Vagina (tissue), 2 donors: ENCODE measurements around the gene ERO1B. TPM values are rescaled to one million over a fixed set of nuclear protein-coding genes. Genes with fewer than 3 reads are reported as not detected.

ENCODE experiments used
- DNase-seq, 2 donors: peaks; one replicate each; pipeline ENCODE4 v3.0.0-alpha.2; 2017; ENCODE audit errors: extremely low spot score in 2 of 2
- H3K27ac ChIP-seq: fragments of 200-600 bp; sonication (generic); one replicate; pipeline ENCODE4 v1.5.1; 2019
- H3K27me3 ChIP-seq: fragments of 200-600 bp; sonication (generic); one replicate; pipeline ENCODE4 v1.5.1; 2019
- H3K36me3 ChIP-seq, 2 donors: fragments of 200-600 bp; sonication (generic); one replicate each; pipeline ENCODE4 v1.5.1; 2017 to 2019
- H3K4me1 ChIP-seq: fragments of 200-600 bp; sonication (generic); one replicate; pipeline ENCODE4 v1.5.1; 2019
- H3K4me3 ChIP-seq, 2 donors: fragments of 200-600 bp; sonication (generic); 1 replicate in 1 of 2; 2 replicates in 1 of 2; pipeline ENCODE4 v1.5.1; 2016 to 2019
- H3K9me3 ChIP-seq: fragments of 200-600 bp; sonication (generic); one replicate; pipeline ENCODE4 v1.5.1; 2019
- CTCF ChIP-seq, 3 experiments: fragments of 450-650 bp in 2 of 3; fragments of 200-600 bp in 1 of 3; sonication (generic) in 1 of 3; IDR thresholded peaks; one replicate each; pipeline ENCODE4 v1.5.1; 2017 to 2019; ENCODE audit warnings: antibody characterized with exemption in 3 of 3, mild to moderate bottlenecking in 2 of 3, moderate library complexity in 2 of 3
- POLR2A ChIP-seq, 2 donors: fragments of 450-650 bp; IDR thresholded peaks; one replicate each; pipeline ENCODE4 v1.6.1; 2017; ENCODE audit warnings: antibody characterized with exemption in 2 of 2, mild to moderate bottlenecking in 2 of 2, moderate library complexity in 2 of 2
- POLR2AphosphoS5 ChIP-seq, 2 donors: sonication (generic); formaldehyde crosslinking; IDR thresholded peaks; one replicate each; pipeline ENCODE4 v1.9.0; 2017; ENCODE audit warnings: antibody characterized with exemption in 2 of 2, mild to moderate bottlenecking in 2 of 2, low read depth in 1 of 2; ENCODE audit not compliant: insufficient read depth in 1 of 2
- intact Hi-C: fragments of 100-400 bp; cut with DNase I; formaldehyde crosslinking; loops from one replicate; pipeline ENCODE4 v1.15.1; 2023
- total RNA-seq: library from RNA; depleted of rRNA; stranded (reverse); fragments of >200 nt; gene quantifications from one replicate; pipeline ENCODE4 v1.2.3, GENCODE V29; 2016

Gene ERO1B
- total RNA-seq, 1 donor from 2014 or later = 10.3 TPM

- Histone ChIP-seq H3K4me1 (no peaks in the 10 kb centered on the region), H3K9me3 (no peaks in the 10 kb centered on the region), H3K4me3 (no peak overlapping the region), H3K27me3 (no peaks in the 10 kb centered on the region), H3K36me3 (peaks cover 0 to 7% of the 10 kb centered on the region in 2 donors), H3K27ac (no peak overlapping the region)
- no peak for DNase-seq
- TF ChIP-seq POLR2A (IDR thresholded peaks at IDR 0.05) = no peak
- no peak for TF ChIP-seq CTCF (IDR thresholded peaks at IDR 0.05)
- no peak for TF ChIP-seq POLR2AphosphoS5 (IDR thresholded peaks at IDR 0.05; ENCODE audit: insufficient read depth in 1 of 2, low read depth in 1 of 2)
- intact Hi-C loops = no loop called here
Observed at GRCh38 chr1:236228411-236228810, 53.3 kb downstream of the ERO1B start.

DNA sequence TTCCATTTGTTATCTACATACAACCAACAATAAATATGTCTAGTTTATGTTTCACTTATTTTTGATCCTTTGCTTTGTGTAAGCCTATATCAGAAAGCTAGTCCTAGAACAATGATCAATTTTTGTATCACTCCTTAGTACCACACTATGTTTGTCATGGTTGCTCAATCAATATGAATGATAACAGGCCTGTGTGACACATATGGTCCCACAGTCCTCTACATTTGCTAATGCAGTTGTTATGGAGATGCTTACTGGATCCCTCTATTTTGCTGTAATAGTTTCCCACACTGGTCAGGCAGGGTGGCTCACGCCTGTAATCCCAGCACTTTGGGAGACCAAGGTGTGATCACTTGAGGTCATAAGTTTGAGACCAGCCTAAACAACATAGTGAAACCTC lies 59.1 kb downstream of the ERO1B start:
- no peak for DNase-seq
- Histone ChIP-seq H3K36me3 (peaks cover 0 to 7% of the 10 kb centered on the region in 2 donors), H3K27ac (no peak overlapping the region), H3K4me1 (no peaks in the 10 kb centered on the region), H3K27me3 (no peaks in the 10 kb centered on the region), H3K4me3 (no peak overlapping the region), H3K9me3 (no peaks in the 10 kb centered on the region)
- intact Hi-C loops = no loop called here
- no peak for TF ChIP-seq POLR2AphosphoS5 (IDR thresholded peaks at IDR 0.05; ENCODE audit: insufficient read depth in 1 of 2, low read depth in 1 of 2)
- no peak for TF ChIP-seq POLR2A (IDR thresholded peaks at IDR 0.05)
- no peak for TF ChIP-seq CTCF (IDR thresholded peaks at IDR 0.05)

DNA sequence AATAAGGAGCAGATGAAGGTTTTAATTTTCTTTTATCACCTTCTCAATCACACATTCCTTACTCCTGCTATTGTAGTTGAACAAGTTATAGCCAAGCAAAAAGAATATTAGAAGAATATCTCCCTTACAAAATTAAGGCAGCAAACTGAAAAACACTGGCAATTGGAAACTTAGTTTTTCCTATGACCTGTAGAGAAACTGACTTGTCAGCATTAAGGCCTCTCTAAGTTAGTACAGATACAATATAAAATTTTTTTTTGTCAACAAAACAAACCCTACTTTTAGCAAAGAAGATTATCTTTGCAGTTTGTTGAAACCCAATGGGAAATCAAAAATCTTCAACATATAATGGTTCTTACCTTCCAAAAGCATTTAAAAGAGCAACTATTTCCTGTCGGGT lies 61.3 kb downstream of the ERO1B start:
- no peak for TF ChIP-seq POLR2A (IDR thresholded peaks at IDR 0.05)
- Histone ChIP-seq H3K27ac (no peak overlapping the region), H3K27me3 (no peaks in the 10 kb centered on the region), H3K4me1 (no peaks in the 10 kb centered on the region), H3K36me3 (peaks cover 0 to 7% of the 10 kb centered on the region in 2 donors), H3K9me3 (no peaks in the 10 kb centered on the region), H3K4me3 (no peak overlapping the region)
- no peak for DNase-seq
- intact Hi-C loops = no loop called here

GRCh38 chr1:236214761-236215160 lies 67.0 kb downstream of the ERO1B start:
- DNase-seq = no peak
- Histone ChIP-seq H3K36me3 (no peaks in the 10 kb centered on the region), H3K27me3 (no peaks in the 10 kb centered on the region), H3K4me3 (no peak overlapping the region), H3K9me3 (no peaks in the 10 kb centered on the region), H3K27ac (no peak overlapping the region), H3K4me1 (no peaks in the 10 kb centered on the region)
- TF ChIP-seq POLR2A (IDR thresholded peaks at IDR 0.05) (no peak), CTCF (IDR thresholded peaks at IDR 0.05) (no peak), POLR2AphosphoS5 (IDR thresholded peaks at IDR 0.05; ENCODE audit: insufficient read depth in 1 of 2, low read depth in 1 of 2) (no peak)
- intact Hi-C loops = loop anchor here (1.0 kb wide), 1 partner anchor 14 kb away; no protein-coding TSS in a partner anchor

GRCh38 chr1:236213534-236213933 lies 68.2 kb downstream of the ERO1B start:
- no peaks in the 10 kb centered on the region for H3K9me3 ChIP-seq
- intact Hi-C loops = no loop called here
- TF ChIP-seq CTCF (IDR thresholded peaks at IDR 0.05) (no peak), POLR2AphosphoS5 (IDR thresholded peaks at IDR 0.05; ENCODE audit: insufficient read depth in 1 of 2, low read depth in 1 of 2) (no peak), POLR2A (IDR thresholded peaks at IDR 0.05) (no peak)

More at GRCh38 chr1:236213534-236213933, 68.2 kb downstream of the ERO1B start:
- Histone ChIP-seq H3K27ac (no peak overlapping the region), H3K4me3 (no peak overlapping the region), H3K27me3 (no peaks in the 10 kb centered on the region), H3K4me1 (no peaks in the 10 kb centered on the region), H3K36me3 (no peaks in the 10 kb centered on the region)
- DNase-seq = no peak
